Kidney capillary endothelial cell (primary cell): ENCODE data around the gene SPAG8.

Source experiments
- DNase-seq: peaks from one replicate; pipeline ENCODE4 v3.0.0-alpha.2; 2018; ENCODE audit warnings: low spot score

SPAG8 gene

DNA sequence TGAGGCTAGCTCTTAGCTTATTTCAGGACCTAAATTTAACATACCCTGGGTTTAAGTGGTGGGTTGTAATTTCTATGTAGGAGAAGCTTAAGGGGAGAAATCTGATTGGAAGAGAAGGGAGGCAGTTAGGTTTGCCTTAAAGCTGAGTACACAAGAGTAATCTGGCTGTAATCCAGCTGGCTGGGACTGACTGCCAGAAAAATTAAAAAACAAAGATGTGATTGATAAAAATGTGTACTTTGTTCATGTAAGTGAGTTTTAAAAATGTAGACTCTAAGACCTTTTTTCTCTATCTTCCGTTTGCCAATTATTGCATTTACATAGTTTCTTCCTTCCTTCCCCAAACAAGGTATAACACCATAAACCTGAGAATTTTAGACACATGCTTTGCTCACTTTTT lies 40.5 kb downstream of the SPAG8 start:
- DNase-seq, result no peak

DNA sequence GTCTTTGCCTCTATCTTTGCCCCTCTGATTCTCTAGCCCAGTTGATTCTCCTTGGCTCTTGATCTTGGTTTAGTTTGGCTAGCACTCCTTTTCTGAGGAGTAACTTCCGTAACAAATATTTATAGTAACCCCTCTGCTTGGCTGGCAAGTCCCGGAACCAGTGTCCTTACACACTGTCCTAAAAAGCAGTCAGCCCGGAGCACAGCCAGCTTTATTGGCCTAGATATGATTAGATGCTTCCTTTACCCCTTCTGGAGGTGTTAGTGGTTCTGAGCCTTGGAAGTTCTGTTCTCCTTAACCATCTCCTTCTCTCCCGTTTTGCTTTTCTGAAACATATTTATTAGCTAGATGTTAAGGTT lies 41.0 kb downstream of the SPAG8 start:
- DNase-seq, result no peak

DNA sequence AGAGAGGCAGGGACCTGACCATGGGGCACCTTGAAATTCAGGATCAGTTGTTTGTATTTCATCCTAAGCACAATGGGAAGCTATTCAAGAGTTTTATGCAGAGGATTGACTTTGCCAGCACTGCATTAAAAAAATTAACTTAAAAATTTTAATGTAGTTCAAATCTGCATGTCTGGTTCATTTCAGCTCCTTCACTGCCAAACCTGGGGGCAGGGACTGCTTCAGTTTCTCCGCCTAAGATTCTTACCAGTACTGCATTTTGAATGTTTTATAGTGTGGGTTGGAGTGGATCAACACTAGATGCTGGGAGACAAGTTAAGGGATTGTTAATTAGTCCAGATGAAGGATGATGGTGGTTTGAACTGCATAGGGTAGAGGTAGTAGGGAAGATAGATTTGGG lies 42.3 kb downstream of the SPAG8 start:
- no peak for DNase-seq

DNA sequence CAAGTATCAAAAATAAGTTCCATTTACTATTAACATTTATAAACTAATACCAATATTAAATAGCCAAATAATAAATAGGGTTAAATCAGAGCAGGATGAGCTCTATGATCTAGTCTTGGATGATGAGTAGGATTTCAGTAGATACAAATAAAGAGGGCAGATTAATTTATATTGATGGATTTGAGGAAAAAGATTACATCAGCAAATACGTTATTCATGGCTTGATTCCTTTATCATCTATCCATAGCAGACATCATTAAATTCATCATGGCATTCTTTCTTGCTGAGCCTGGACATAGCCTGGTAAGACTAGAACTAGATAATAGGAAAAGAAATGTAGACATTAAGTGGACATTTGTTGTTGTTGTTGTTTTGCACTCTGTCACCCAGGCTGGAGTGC lies 44.6 kb downstream of the SPAG8 start:
- no peak for DNase-seq

- no peak for DNase-seq
These were observed 45.1 kb downstream of the SPAG8 start for GRCh38 chr9:35766997-35767396.

GRCh38 chr9:35763803-35764202 lies 48.3 kb downstream of the SPAG8 start:
- DNase-seq, result no peak

DNA sequence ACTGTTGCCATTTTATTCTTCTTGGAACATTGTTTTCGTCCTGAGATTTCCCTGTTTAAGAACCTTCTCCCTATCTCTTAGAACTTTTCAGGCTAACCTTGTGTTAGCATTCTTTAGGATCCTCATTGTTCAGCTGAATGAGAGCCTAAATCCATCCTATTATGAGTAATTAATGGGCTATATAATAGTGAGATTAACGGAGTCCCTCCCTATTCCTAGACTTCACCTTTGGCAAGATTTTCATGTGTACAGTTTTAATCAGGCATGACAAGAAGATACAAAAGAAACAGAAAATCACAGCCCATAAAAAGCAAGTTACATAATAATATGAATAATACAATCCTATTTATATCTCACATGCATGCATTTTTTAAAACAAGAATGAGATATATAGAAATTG lies 48.9 kb downstream of the SPAG8 start:
- no peak for DNase-seq

- peak; percentile 63 for DNase-seq
These were observed 51.4 kb downstream of the SPAG8 start for GRCh38 chr9:35760651-35761050.

GRCh38 chr9:35759795-35760194 lies 52.3 kb downstream of the SPAG8 start:
- no peak for DNase-seq
